Measurements from ENCODE around the gene SIL1.

The SIL1 gene

DNA sequence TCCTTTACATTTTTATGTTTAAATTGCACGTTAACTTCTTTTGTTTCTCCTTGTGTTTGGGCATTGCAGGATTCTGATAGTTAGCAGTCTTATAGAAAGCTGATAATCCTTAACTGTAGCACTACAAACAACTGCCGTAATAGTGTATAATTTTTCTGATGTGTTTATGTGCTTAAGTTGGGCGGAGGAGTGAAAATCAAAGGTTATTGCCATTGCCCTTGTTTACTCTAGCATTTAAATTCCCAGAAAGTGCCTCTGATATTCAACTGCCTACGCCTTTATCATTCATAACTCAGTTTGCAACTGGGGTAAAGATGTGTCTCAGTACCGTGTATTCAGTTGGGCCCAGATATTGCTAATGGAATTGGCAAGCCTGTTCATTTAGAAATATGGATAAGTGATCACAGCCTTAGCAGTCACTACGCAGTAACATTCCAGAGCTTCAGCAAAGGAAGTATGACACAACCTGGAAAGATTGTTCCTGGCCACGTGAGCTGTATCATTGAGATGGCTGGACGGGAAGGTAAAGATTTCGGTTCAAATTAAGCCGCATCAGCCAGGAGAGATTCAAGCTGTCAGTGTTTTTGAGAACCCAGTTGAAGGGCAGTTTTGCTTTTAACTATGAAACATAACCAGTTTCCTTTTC is 294.9 kb downstream of the SIL1 start:
- DNase-seq = no peak

DNA sequence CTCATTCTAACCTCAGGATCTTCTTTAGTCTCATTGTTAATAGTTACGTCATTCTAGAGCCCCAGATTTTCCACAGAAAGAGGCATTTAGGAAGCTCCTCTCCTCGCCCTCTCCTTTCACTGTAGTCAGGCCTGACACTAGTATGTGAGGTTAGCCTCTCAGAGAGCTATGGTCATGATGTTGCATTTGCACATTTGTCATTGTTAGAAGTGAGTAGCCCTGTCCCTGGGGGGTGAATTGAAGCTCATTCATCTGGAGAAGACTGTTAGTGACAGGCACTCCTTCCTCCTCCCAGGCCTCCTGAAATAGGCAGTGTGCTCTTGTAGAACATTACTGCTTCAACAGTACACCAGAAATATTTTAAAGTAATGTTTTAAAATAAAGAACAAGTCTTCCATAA is 296.5 kb downstream of the SIL1 start:
- DNase-seq = no peak

DNA sequence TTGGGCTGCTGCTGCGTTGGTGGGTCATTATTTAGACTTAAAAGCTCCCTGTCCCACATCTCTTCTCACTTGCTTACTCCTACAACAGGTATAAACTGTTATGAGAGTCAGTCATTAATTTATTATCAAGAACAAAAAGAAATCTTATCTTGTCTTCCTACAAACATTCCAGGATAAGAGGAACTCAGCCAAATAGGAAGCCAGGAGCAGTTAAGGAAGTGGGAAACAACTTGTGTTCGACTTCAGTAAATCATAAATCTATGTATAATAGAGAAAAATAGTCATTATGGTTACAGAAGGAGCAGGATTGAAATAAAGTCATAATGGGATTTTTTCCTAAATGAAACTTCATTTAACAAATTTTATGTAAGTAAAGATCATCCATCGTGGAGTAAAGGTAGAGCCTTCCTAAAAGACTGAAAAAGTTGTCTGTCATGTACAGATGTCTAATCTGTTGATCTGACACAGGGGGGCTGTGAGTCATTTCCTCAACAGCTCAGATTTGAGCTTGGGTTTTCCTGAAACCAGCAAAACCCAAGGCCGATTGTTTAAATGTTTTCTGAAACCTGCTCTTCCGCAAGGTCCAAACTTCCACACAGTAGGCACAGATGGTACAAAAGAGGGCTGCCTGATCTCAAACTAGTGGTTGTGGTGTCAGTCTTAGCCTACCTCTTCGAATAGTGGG is 297.7 kb downstream of the SIL1 start:
- DNase-seq = peak; percentile 14

DNA sequence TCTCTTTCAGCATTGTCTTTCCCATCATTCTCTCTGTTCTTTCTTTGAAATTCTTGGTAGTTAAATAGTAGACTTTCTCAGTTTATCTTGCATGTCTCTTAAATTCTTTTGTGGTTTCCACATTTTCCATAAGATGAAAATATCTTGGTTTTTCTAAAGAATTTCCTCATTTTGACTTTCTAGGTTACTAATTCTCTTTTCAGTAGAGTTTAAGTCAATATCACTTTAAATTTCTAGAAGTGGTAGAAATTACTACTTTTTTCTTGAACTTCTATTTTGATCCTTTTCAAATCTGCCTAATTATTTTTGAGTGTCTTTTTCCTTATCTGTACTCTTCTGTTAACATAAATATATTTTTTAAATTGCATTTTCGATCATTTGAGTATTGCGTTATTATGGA is 299.4 kb downstream of the SIL1 start:
- DNase-seq = no peak

DNA sequence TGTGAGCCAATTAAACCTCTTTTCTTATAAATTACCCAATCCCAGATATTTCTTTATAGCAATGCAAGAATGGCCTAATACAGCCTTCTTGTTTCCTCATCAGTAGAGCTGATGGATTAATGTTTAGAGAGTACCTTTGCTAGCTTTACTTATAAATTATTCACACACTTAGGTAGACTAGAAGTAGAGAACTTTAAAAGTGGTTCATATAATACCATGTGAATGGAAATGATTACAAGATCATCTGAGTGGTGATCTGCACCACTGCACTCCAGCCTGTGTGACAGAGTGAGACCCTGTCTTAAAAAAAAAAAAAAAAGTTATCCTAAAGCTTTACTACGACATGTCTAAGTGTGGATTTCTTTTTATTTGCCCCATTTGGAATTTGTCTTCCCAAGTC is 299.9 kb downstream of the SIL1 start:
- DNase-seq = no peak

Measured in stimulated activated CD4-positive, alpha-beta T cell treated with anti-CD3 and anti-CD28 coated beads, Interleukin-4, amount 100 ng/mL, for 24 hours (primary cell).